GOT3 (cell line): ENCODE data around the gene TSPAN14.
A peak's percentile ranks its signal among the peaks of the same experiment; 100 is the strongest.

Experiments used
- DNase-seq: peaks from one replicate; lab custom pipeline; 2025; ENCODE audit warnings: mixed read lengths; lab: John Stamatoyannopoulos, UW

TSPAN14 gene

DNA sequence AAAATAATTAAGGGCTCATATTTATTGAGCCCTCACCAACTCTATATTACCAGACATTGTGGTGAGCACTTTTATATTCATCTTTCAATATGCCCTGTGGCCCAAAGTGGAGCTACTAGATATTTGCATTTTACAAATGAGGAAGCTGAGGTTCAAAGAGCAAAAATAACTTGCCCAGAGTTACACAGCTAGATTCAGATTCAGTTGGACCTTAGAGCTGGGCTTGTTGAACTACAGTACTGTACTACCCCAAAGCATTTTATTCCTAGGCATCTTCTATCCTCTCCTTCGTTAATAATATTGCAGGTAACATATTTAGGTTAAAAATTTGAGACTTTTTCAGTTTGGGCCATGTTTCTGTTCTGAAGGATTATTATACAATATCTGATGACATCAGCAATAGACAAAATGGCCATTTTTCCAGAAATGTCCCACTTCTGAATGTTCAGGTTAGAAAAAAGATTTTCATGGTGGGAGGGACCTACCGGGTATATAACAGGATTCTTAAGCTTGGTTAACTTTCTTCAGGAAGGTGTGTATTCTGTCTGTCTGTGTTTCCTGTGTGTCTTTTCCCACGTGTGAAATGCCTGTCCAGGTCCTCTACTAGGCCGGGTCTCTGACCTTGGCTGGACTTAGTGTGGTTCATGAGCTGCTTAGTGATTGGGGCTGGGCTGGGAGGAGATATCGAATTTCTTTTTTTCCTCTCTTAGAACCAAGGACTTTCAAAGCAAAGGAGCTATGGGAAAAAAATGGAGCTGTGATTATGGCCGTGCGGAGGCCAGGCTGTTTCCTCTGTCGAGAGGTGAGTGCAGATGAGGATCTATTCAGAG is 32.2 kb upstream of the TSPAN14 start:
- no peak for DNase-seq

DNA sequence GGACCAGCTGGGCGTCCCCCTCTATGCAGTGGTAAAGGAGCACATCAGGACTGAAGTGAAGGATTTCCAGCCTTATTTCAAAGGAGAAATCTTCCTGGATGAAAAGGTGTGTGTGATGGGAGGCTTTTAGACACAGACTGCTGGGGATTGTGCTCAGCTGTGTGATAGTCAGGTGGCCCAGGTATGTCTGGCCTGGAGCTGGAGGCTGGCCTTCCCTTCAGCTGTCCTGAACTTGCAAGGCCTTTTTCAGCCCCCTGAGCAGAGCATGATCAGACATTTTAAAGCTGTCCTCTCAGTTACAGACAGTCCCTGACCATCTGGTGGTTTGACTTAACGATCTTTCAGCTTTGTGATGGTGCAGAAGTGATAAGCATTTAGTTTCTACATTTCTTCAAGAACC is 28.2 kb upstream of the TSPAN14 start:
- DNase-seq, result no peak

- DNase-seq, result no peak
These were observed 26.6 kb upstream of the TSPAN14 start for GRCh38 chr10:80427541-80427940.

DNA sequence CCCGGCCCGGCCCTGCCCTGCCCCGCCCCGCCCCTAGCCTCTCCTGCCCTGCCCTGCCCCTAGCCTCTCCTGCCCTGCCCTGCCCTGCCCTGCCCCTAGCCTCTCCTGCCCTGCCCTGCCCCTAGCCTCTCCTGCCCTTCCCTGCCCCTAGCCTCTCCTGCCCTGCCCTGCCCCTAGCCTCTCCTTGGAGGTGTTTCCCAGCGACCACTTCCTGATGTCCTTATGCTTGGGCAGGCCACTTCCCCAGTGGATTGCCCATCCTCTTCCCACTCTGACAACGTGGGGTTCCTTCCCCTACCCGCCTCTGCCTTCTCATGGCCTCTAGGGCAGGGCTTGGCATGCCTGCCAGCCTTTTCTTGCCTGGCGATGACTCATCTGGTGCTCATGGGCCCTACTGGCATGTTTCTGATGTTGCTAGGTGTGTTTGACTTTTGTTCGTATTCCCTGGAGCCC is 24.6 kb upstream of the TSPAN14 start:
- no peak for DNase-seq

GRCh38 chr10:80433134-80433533 is 21.0 kb upstream of the TSPAN14 start:
- DNase-seq, result no peak

DNA sequence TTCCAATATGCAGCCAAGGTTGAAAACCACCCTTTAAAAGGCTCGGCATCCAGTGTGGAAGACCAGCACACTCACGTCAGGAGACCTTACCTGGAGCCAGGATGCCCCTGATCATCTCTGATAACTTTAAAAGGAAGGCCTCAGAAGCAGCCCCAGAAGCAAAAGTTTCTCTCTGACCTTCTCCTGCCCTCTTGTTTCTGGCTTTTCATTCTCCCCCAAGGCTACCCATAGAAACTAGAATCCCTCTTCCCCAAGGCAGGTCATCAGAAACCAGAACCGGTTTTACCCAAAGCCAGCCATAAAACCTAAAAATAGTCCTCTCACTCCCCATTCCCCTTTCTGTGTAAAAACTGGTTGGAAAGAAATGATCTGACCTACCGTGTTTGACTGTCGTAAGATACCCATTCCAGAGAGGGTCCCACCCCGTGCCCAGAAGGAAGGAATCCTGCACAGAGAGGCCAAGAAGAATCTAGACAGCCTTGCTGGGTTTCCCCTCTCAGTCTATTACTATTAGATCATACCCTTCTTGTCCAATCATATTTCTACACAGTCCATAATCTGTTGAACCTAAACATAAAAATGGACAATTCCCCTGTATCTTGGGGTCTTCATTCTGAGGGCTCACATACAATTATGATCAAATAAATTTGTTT is 17.5 kb upstream of the TSPAN14 start:
- no peak for DNase-seq

GRCh38 chr10:80437227-80437626 is 16.9 kb upstream of the TSPAN14 start:
- DNase-seq, result no peak

GRCh38 chr10:80441831-80442230 is 12.3 kb upstream of the TSPAN14 start:
- no peak for DNase-seq

DNA sequence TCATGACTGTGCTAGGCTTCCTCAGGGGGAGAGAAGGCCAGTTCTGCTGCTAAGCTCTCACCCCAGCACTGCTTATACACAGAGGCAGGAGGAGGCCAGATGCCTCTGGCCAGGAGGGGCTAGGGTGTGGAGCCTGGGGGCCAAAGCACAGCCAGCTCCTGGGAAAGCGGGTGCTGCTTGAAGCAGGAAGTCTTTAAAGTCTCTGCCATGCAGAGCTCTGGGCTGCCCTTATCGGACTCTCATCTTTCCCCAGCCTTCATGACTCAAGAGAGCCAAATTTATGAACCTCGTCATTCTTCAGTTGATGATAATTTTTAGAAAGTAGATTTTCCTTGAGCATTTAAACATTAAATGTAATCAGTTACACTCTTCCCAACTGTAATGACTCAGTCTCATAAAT is 11.2 kb upstream of the TSPAN14 start:
- no peak for DNase-seq

GRCh38 chr10:80443531-80443974 is 10.6 kb upstream of the TSPAN14 start:
- DNase-seq, result no peak

DNA sequence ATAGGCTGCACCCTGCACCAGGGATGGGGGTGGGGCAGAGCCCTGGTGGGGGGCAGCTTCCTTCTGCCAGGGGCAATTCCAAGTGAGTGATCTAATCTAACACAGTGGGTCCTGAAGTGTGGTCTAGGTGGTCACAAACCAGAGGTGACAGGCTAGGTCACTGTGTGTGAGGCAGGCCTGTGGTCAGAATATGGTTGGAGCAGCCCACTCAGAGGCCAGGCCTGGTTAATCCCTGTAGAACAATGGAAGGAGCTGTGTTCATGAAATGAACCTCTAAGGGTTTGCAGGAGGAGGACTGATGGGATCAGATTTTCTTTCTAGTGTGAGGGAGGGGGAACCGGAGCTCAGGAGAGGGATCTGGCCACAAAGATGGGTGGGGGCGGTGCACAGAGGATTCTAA is 10.0 kb upstream of the TSPAN14 start:
- no peak for DNase-seq

DNA sequence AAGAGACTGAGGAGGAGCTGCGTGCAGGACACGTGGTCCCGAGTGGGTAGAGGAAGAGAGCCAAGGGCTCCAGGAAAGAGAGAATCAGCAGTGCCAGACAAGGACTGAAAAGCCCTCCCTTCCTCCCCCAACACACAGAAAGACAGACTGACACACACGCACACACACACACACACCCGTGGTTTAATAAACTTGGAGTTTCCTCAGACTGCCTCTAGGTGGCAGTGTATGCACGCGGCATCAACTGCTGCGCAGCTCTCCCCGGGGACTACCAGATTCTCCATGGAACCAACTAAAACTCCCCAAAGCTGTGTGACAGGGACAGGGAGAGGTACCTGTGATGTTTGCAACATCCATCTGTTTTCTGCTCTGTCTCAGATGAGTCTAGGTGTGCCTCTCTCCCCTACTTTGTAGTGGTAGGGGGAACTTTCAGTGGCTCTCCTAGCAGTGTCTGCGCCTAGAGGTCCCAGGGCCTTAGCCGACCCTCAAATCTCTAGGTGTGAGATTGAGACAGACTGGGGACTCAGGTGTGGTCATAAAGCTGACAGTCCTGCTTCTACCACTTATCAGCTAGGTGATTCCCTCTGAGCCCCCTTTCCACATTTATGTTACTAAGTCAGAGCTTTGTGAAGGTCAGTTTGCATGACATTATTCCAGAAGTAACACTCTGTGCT is 9.3 kb upstream of the TSPAN14 start:
- peak; percentile 26 for DNase-seq

- no peak for DNase-seq
These were observed 6.5 kb upstream of the TSPAN14 start for GRCh38 chr10:80447436-80448190.

DNA sequence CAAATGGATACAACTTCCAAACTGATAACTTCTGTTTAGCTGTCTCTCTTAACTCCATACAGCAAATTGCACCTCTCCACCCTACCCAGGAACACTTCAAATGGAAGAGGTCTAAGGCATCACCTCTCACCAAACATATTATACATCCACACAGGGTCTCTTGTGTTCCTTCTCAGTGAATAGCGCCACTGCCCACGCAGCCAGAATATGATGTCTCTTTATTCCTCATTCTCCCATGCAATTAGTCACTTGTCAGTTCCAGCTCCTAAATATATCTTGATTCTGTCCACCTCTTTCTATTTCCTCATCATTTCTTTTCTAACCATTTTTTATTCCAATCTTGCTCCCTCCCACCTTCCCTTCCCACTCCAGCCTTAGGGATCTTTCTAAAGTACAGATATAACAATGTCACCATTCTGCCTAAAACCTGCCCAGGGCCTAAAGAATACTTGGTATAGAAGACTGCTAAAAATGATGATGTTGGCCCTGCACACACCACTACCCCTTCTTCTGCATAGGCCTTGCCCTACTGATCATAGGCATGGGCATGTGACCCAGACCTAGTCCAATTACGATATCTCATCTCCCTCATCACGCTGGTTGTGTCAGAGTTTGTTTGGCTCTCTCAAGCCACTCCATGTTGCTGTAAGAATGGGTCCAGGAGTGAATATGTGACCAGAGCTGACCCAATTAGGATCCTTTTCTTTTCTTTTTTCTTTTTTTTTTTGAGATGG is 5.7 kb upstream of the TSPAN14 start:
- DNase-seq, result no peak

DNA sequence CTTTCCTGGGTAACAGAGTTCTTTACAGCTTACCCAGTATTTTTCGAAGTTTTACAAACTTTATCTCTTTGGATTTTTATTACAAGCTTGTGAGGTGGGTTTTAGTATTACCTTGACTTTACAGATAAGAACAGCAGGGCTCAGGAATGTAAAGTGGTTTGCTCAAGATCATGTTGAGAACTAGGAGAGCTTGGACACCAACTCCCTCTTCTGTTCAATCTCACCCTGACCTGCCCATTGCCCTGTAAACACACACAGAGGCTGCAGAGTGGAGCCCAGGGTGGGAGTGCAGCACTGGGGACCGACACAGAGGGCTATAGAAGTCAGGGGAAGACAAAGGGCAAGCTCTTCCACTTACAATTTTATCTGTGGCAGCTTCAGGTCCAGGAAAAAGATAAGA is 4.6 kb upstream of the TSPAN14 start:
- no peak for DNase-seq

GRCh38 chr10:80451132-80451531 is 3.0 kb upstream of the TSPAN14 start:
- no peak for DNase-seq

DNA sequence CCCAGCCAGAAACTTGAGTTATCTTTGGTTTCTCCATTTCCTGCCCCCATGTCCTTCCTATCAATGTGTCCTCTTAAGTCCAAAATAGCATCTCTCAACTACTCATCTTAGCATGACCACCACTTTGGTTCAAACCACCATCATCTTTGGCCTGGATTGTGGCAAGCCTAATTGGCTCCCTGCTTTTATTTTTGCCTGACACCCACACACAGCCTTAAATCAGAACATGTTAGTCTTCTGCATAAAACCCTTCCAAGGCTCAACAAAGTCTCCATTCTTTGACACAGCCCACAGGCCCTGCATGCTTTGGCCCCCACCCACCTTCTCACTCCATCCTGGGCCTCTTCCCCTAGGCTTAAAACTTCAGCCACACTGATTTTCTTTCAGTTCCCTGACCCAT is 2.0 kb upstream of the TSPAN14 start:
- DNase-seq, result no peak

- no peak for DNase-seq
These were observed 1.5 kb upstream of the TSPAN14 start for GRCh38 chr10:80452640-80453039.

DNA sequence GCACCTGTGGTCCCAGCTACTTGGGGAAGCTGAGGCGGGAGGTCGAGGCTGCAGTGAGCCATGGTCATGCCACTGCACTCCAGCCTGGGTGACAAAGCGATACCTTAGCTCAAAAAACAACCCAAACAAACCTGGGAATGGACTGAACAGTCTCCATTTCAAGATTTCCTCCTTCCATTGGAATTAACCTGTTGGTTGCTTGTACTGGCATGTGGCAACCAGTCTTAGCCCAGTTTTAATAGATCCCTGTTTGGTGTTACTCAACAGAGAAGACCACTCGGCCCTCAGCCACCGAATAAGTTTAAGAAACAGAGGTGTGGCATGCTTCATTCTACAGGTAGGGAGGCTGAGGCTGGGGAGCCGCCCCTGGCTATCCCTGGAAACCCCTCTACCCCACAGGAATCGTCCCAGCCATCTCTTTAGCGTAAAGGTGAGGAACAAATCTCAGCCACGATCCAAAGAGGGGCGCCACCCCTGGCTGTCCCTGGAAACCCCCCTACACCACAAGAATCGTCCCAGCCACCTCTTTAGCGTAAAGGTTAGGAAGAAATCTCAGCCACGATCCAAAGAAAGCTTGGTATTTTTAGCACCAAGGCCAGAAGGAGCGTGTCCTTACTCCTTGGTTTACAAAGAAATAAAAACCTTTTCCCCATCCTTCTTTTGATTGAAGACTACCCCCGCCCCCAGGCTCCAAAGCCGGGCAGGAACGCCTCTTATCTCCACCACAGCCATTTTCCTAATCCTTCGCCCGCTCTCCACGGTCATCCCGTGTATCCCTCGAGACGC is 861 bp upstream of the TSPAN14 start:
- DNase-seq, result no peak
